Tibial nerve (tissue), 4 donors: Measurements from ENCODE around the gene ABR. TPM values are rescaled to one million over a fixed set of nuclear protein-coding genes. Genes with fewer than 3 reads are reported as not detected.

Experiments used
- DNase-seq, 2 donors: peaks; one replicate each; pipeline ENCODE4 v3.0.0-alpha.2; 2019; ENCODE audit warnings: low spot score in 2 of 2
- H3K27ac ChIP-seq, 4 donors: fragments of 200-600 bp; sonication (generic) in 3 of 4; one replicate each; pipeline ENCODE4 v1.5.1; 2017 to 2019; ENCODE audit warnings: mild to moderate bottlenecking in 1 of 4
- H3K27me3 ChIP-seq, 2 donors: fragments of 200-600 bp; sonication (generic) in 1 of 2; one replicate each; pipeline versions ENCODE4 v1.5.1 to v1.6.0; 2017 to 2019
- H3K36me3 ChIP-seq, 3 donors: fragments of 200-600 bp; sonication (generic); one replicate each; pipeline ENCODE4 v1.5.1; 2018 to 2019
- H3K4me1 ChIP-seq, 4 donors: fragments of 200-600 bp; sonication (generic) in 3 of 4; one replicate each; pipeline ENCODE4 v1.5.1; 2017 to 2019
- H3K4me3 ChIP-seq, 4 donors: fragments of 200-600 bp; sonication (generic) in 3 of 4; one replicate each; pipeline ENCODE4 v1.5.1; 2017 to 2019; ENCODE audit warnings: mild to moderate bottlenecking in 1 of 4, moderate library complexity in 1 of 4
- H3K9me3 ChIP-seq, 4 donors: fragments of 200-600 bp; sonication (generic) in 3 of 4; one replicate each; pipeline ENCODE4 v1.5.1; 2017 to 2019
- EP300 ChIP-seq, 2 donors: sonication (generic); formaldehyde crosslinking; IDR thresholded peaks; one replicate each; pipeline ENCODE4 v1.6.1; 2017; ENCODE audit warnings: antibody characterized with exemption in 2 of 2, mild to moderate bottlenecking in 1 of 2
- POLR2A ChIP-seq, 2 donors: fragments of 450-650 bp; IDR thresholded peaks; one replicate each; pipeline ENCODE4 v1.6.1; 2017; ENCODE audit warnings: antibody characterized with exemption in 2 of 2, mild to moderate bottlenecking in 2 of 2, moderate library complexity in 2 of 2
- WGBS, 2 donors: methylation state at CpG; one replicate each; pipeline ENCODE4 v1.1.5; 2018; 5-methylcytosine and 5-hydroxymethylcytosine counted together
- total RNA-seq, 4 donors: library from RNA; depleted of rRNA; stranded (reverse); fragments of >200 nt; gene quantifications; one replicate each; pipeline ENCODE4 v1.1.0, GENCODE V29; 2016
- TF ChIP-seq, protein P1 (sequence below), 5 experiments: fragments of 200-600 bp in 3 of 5; fragments of 450-650 bp in 2 of 5; sonication (generic) in 3 of 5; IDR thresholded peaks; one replicate each; pipeline ENCODE4 v1.5.1; 2016 to 2019; ENCODE audit warnings: antibody characterized with exemption in 5 of 5, mild to moderate bottlenecking in 3 of 5, moderate library complexity in 2 of 5

ABR gene
- total RNA-seq, 4 donors from 2014 or later = 88.8 to 193 (median 133) TPM

DNA sequence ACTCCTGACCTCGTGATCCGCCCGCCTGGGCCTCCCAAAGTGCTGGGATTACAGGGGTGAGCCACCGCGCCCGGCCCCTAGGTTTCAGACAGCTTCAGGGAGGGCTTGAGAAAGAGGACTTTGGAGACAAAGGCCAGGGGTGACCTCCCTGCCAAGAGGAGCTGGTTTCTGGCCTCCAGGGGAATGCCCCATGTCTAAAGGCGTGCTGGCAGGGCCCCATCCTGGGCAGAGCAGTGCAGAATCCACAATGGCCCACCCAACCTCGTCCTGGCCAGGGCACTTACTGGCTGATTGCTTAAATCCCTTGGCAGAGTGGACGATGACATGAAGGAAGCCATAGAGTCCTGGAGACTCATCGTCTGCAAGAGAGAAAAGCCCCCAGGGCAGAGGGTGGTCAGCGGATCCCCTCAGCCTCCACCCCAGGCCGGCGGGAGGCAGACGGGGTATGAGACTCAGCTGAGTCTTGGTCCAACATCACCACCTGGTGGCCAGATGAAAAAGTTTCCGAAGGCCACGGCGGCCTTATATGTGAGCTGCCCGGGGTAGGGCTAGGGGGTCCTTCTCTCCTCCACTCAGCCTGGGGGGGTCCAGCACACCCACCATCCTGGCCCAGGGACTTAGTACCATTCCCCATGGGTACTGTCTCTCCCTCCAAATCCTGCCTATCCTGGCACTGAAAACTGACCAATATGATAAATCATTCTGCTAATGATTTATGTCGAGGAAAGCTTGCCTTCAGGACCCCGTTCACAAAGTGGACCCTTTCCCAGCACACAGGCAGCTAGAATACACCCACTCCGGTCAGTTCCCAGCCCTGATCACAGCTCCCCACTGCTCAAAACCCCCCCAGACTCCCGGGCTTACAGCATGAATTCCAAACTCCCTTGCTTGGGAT is 123.8 kb downstream of the ABR start:
- H3K9me3 ChIP-seq = no peaks in the 10 kb centered on the region
- H3K27ac ChIP-seq = peak overlapping the region in 2 of 4 donors; percentile 32 to 43
- peaks cover 0 to 62% (median 15%) of the 10 kb centered on the region in 3 donors for H3K36me3 ChIP-seq
- TF ChIP-seq POLR2A (IDR thresholded peaks at IDR 0.05) (no peak), EP300 (IDR thresholded peaks at IDR 0.05) (peak in 1 of 2 donors; percentile 20)
- TF ChIP-seq, protein P1, sequence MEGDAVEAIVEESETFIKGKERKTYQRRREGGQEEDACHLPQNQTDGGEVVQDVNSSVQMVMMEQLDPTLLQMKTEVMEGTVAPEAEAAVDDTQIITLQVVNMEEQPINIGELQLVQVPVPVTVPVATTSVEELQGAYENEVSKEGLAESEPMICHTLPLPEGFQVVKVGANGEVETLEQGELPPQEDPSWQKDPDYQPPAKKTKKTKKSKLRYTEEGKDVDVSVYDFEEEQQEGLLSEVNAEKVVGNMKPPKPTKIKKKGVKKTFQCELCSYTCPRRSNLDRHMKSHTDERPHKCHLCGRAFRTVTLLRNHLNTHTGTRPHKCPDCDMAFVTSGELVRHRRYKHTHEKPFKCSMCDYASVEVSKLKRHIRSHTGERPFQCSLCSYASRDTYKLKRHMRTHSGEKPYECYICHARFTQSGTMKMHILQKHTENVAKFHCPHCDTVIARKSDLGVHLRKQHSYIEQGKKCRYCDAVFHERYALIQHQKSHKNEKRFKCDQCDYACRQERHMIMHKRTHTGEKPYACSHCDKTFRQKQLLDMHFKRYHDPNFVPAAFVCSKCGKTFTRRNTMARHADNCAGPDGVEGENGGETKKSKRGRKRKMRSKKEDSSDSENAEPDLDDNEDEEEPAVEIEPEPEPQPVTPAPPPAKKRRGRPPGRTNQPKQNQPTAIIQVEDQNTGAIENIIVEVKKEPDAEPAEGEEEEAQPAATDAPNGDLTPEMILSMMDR (IDR thresholded peaks at IDR 0.05) = peak; percentile 60 to 93 (median 73)
- WGBS, 2 donors = 38 to 43% methylated on average over 20 to 21 of the region's 22 CpGs
- peaks cover 0 to 6% (median 0%) of the 10 kb centered on the region in 4 donors for H3K4me1 ChIP-seq
- no peaks in the 10 kb centered on the region for H3K27me3 ChIP-seq
- H3K4me3 ChIP-seq = no peak overlapping the region
- peak; percentile 54 to 81 for DNase-seq

DNA sequence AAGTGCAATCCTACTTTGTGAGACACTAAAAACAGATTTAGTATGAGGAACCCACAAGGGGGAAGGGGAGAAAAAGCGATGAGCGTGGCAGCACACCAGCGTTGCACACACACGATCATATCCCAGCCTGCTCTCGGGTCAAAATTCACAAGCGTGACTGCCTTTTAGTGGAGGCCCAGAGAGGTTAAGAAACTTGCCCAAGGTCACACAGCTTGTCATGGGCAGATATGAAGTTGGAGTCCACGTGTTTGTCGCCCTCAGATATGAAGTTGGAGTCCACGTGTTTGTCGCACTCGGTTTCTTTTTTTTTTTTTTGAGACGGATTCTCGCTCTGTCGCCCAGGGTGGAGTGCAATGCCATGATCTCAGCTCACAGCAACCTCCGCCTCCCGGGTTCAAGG is 124.5 kb downstream of the ABR start:
- H3K27ac ChIP-seq = no peak overlapping the region
- no peaks in the 10 kb centered on the region for H3K27me3 ChIP-seq
- peaks cover 0 to 63% (median 15%) of the 10 kb centered on the region in 3 donors for H3K36me3 ChIP-seq
- no peak overlapping the region for H3K4me3 ChIP-seq
- peaks cover 0 to 6% (median 0%) of the 10 kb centered on the region in 4 donors for H3K4me1 ChIP-seq
- no peaks in the 10 kb centered on the region for H3K9me3 ChIP-seq
- no peak for DNase-seq
- 86 to 90% methylated on average over 16 of the region's 16 CpGs for WGBS, 2 donors
- TF ChIP-seq, protein P1 (IDR thresholded peaks at IDR 0.05) = no peak
- TF ChIP-seq EP300 (IDR thresholded peaks at IDR 0.05) = no peak

DNA sequence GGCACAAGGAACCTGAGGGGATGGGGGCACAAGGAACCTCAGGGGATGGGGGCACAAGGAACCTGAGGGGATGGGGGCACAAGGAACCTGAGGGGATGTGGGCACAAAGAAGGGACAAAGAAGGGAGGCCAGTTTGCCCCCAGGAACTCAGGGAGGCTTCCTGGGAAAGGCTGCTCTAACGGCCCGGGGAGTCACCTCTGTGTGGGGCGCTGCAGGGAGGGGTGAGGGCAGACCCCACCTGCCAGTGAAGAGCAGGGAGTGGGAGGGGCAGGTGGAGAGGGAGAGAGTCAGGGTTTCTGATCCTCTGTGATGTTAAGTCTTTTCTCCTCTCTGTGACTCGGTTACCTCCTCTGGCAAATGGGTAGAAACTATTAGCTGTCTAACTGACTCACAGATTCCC is 125.1 kb downstream of the ABR start:
- Histone ChIP-seq H3K4me1 (peaks cover 0 to 6% (median 0%) of the 10 kb centered on the region in 4 donors), H3K27me3 (no peaks in the 10 kb centered on the region), H3K36me3 (peaks cover 0 to 63% (median 15%) of the 10 kb centered on the region in 3 donors), H3K9me3 (no peaks in the 10 kb centered on the region), H3K4me3 (no peak overlapping the region), H3K27ac (no peak overlapping the region)
- DNase-seq = no peak
- WGBS, 2 donors = 86 to 97% methylated on average over 4 of the region's 4 CpGs
- TF ChIP-seq EP300 (IDR thresholded peaks at IDR 0.05) = no peak
- TF ChIP-seq, protein P1 (IDR thresholded peaks at IDR 0.05) = no peak
- TF ChIP-seq POLR2A (IDR thresholded peaks at IDR 0.05) = no peak

DNA sequence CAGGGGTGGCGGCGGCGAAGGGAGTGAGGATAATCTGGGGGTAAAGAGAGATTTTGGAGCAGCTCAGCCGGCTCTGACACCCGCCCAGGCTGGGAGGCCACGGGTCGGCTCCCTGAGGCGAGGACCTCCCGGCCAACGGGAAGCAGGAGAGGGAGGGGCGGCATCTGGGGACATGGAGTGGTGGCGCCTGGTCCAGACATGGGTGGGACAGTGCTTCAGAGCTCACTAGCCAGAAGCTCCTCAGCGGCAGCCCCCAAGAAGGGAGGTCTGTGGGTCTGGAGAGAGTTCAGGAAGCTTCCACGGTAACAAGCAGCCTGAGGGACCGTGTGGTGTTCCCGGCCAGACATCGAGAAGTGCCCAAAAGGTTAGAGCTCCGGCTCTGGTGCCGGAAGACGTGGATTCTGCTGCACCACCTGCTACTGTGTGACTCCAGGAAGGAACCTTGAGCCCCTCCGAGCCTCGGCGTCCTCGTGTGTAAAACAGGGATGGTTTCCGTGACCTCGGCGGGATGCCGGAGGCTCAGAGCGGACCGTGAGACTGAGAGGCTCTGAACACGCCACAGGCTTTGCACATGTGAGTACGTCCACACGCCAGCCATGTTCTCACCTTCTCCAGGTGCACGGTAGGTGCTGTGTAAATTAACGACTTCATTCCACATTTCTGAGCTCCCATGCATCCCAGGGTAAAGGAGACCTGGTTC is 126.0 kb downstream of the ABR start:
- peaks cover 0 to 63% (median 12%) of the 10 kb centered on the region in 3 donors for H3K36me3 ChIP-seq
- H3K27me3 ChIP-seq = no peaks in the 10 kb centered on the region
- peaks cover 0 to 6% (median 0%) of the 10 kb centered on the region in 4 donors for H3K4me1 ChIP-seq
- H3K4me3 ChIP-seq = no peak overlapping the region
- H3K9me3 ChIP-seq = no peaks in the 10 kb centered on the region
- DNase-seq = no peak
- no peak overlapping the region for H3K27ac ChIP-seq
- TF ChIP-seq EP300 (IDR thresholded peaks at IDR 0.05) (no peak), POLR2A (IDR thresholded peaks at IDR 0.05) (no peak)
- TF ChIP-seq, protein P1 (IDR thresholded peaks at IDR 0.05) = no peak
- 87 to 90% methylated on average over 33 to 34 of the region's 35 CpGs for WGBS, 2 donors
